ENCODE data around the gene LYPLA2. TPM values are rescaled to one million over a fixed set of nuclear protein-coding genes. Genes with fewer than 3 reads are reported as not detected.
"Not testable (repeated sequence)": the region's sequence is repeated elsewhere in the genome, so short reads cannot be mapped to it uniquely, and the experiment has no call there.

LYPLA2 gene
- total RNA-seq, 3 donors from 2014 or later (not counting 1 experiment from before 2014, with no cell fraction given) = 70.6 to 84.5 (median 73.3) TPM

- no peaks in the 10 kb centered on the region for H3K27me3 Mint-ChIP-seq (ENCODE audit: low read depth in 2 of 2)
- TF ChIP-seq CTCF (IDR thresholded peaks at IDR 0.05) = no peak
Observed at GRCh38 chr1:23792151-23792945, 1.4 kb downstream of the LYPLA2 start.

GRCh38 chr1:23793018-23793781, 2.3 kb downstream of the LYPLA2 start:
- ATAC-seq (peak in 1 of 3 donors; percentile 24), DNase-seq (peak in 1 of 2 donors; percentile 66)
- WGBS (ENCODE audit: insufficient coverage) = 65% methylated on average over 15 of the region's 16 CpGs
- Mint-ChIP-seq H3K27ac (peak overlapping the region in 1 of 2 donors; percentile 78), H3K4me3 (no peak overlapping the region), H3K9me3 (no peaks in the 10 kb centered on the region), H3K27me3 (ENCODE audit: low read depth in 2 of 2) (no peaks in the 10 kb centered on the region), H3K4me1 (peaks cover 19 to 42% of the 10 kb centered on the region in 2 donors), H3K36me3 (no peaks in the 10 kb centered on the region)
- TF ChIP-seq CTCF (IDR thresholded peaks at IDR 0.05) = no peak
- H3K27me3 ChIP-seq (ENCODE audit: control insufficient read depth, insufficient read depth, low read length) = no peaks in the 10 kb centered on the region
- intact Hi-C loops (cut with micrococcal nuclease) = no loop called here
- no peaks in the 10 kb centered on the region for H3K9me3 ChIP-seq (ENCODE audit: control insufficient read depth, insufficient read depth, low read length)
- H3K4me1 ChIP-seq (ENCODE audit: control insufficient read depth, insufficient read depth, low read length) = peaks cover 31% of the 10 kb centered on the region
- H3K36me3 ChIP-seq (ENCODE audit: control insufficient read depth, insufficient read depth, low read length) = peaks cover 28% of the 10 kb centered on the region
- no peak overlapping the region for H3K27ac ChIP-seq (ENCODE audit: low read length)
- H3K4me3 ChIP-seq (ENCODE audit: low read length) = no peak overlapping the region

More at GRCh38 chr1:23792151-23792945, 1.4 kb downstream of the LYPLA2 start:
- H3K4me3 ChIP-seq (ENCODE audit: low read length) = no peak overlapping the region
- Mint-ChIP-seq H3K4me3 (peak overlapping the region; percentile 99), H3K9me3 (no peaks in the 10 kb centered on the region), H3K4me1 (peaks cover 19 to 42% of the 10 kb centered on the region in 2 donors), H3K27ac (peak overlapping the region; percentile 90 to 100), H3K36me3 (no peaks in the 10 kb centered on the region)
- H3K9me3 ChIP-seq (ENCODE audit: control insufficient read depth, insufficient read depth, low read length) = no peaks in the 10 kb centered on the region
- no peaks in the 10 kb centered on the region for H3K27me3 ChIP-seq (ENCODE audit: control insufficient read depth, insufficient read depth, low read length)
- peaks cover 26% of the 10 kb centered on the region for H3K36me3 ChIP-seq (ENCODE audit: control insufficient read depth, insufficient read depth, low read length)
- H3K27ac ChIP-seq (ENCODE audit: low read length) = no peak overlapping the region
- intact Hi-C loops (cut with micrococcal nuclease) = no loop called here
- peak in 1 of 2 donors; percentile 39 for DNase-seq
- H3K4me1 ChIP-seq (ENCODE audit: control insufficient read depth, insufficient read depth, low read length) = peaks cover 31% of the 10 kb centered on the region
- no peak for ATAC-seq
- 90% methylated on average over 17 of the region's 19 CpGs for WGBS (ENCODE audit: insufficient coverage)

- Histone ChIP-seq H3K36me3 (ENCODE audit: control insufficient read depth, insufficient read depth, low read length) (peaks cover 28% of the 10 kb centered on the region), H3K27me3 (ENCODE audit: control insufficient read depth, insufficient read depth, low read length) (no peaks in the 10 kb centered on the region), H3K4me3 (ENCODE audit: low read length) (no peak overlapping the region), H3K27ac (ENCODE audit: low read length) (no peak overlapping the region), H3K9me3 (ENCODE audit: control insufficient read depth, insufficient read depth, low read length) (no peaks in the 10 kb centered on the region), H3K4me1 (ENCODE audit: control insufficient read depth, insufficient read depth, low read length) (peaks cover 40% of the 10 kb centered on the region)
- no peak overlapping the region for H3K4me3 Mint-ChIP-seq
- TF ChIP-seq CTCF (IDR thresholded peaks at IDR 0.05) = no peak
- H3K4me1 Mint-ChIP-seq = peaks cover 26 to 47% of the 10 kb centered on the region in 2 donors
- no peaks in the 10 kb centered on the region for H3K27me3 Mint-ChIP-seq (ENCODE audit: low read depth in 2 of 2)
- DNase-seq = no peak
- H3K27ac Mint-ChIP-seq = peak overlapping the region in 1 of 2 donors; percentile 78
- intact Hi-C loops (cut with micrococcal nuclease) = no loop called here
- 88% methylated on average over 17 of the region's 21 CpGs for WGBS (ENCODE audit: insufficient coverage)
- no peaks in the 10 kb centered on the region for H3K9me3 Mint-ChIP-seq
- ATAC-seq = no peak
- no peaks in the 10 kb centered on the region for H3K36me3 Mint-ChIP-seq
Observed at GRCh38 chr1:23793861-23794731, 3.2 kb downstream of the LYPLA2 start.

- H3K4me3 ChIP-seq (ENCODE audit: low read length); DNase-seq; ATAC-seq; H3K27me3 ChIP-seq (ENCODE audit: control insufficient read depth, insufficient read depth, low read length); H3K9me3 Mint-ChIP-seq; H3K27me3 Mint-ChIP-seq (ENCODE audit: low read depth in 2 of 2); H3K36me3 Mint-ChIP-seq; H3K9me3 ChIP-seq (ENCODE audit: control insufficient read depth, insufficient read depth, low read length); H3K27ac ChIP-seq (ENCODE audit: low read length); intact Hi-C loops (cut with micrococcal nuclease): not testable (repeated sequence)
- peak overlapping the region in 1 of 2 donors; percentile 72 for H3K27ac Mint-ChIP-seq
- H3K36me3 ChIP-seq (ENCODE audit: control insufficient read depth, insufficient read depth, low read length) = peaks cover 28% of the 10 kb centered on the region
- WGBS (ENCODE audit: insufficient coverage) = 87% methylated on average over 9 of the region's 9 CpGs
- peaks cover 46% of the 10 kb centered on the region for H3K4me1 ChIP-seq (ENCODE audit: control insufficient read depth, insufficient read depth, low read length)
- H3K4me1 Mint-ChIP-seq = peaks cover 32 to 54% of the 10 kb centered on the region in 2 donors
- H3K4me3 Mint-ChIP-seq = peak overlapping the region; percentile 31
Observed at GRCh38 chr1:23794732-23795182, 3.8 kb downstream of the LYPLA2 start.
